NCI-H69 (cell line): Measurements from ENCODE around the gene AIMP1.
"Not testable (repeated sequence)": the region's sequence is repeated elsewhere in the genome, so short reads cannot be mapped to it uniquely, and the experiment has no call there.

ENCODE experiments used
- DNase-seq: peaks from one replicate; lab custom pipeline; 2025; lab: John Stamatoyannopoulos, UW

AIMP1 gene

GRCh38 chr4:106312997-106313522 is 3.3 kb upstream of the AIMP1 start:
- no peak for DNase-seq

- DNase-seq = peak; percentile 10
Observed at GRCh38 chr4:106314960-106315359, 1.4 kb upstream of the AIMP1 start.

GRCh38 chr4:106315476-106315967 is 828 bp upstream of the AIMP1 start:
- DNase-seq = peak; percentile 66

GRCh38 chr4:106316773-106317409 is 541 bp downstream of the AIMP1 start:
- peak; percentile 34 for DNase-seq

- no peak for DNase-seq
Observed at GRCh38 chr4:106317815-106318214, 1.5 kb downstream of the AIMP1 start.

- DNase-seq = no peak
Observed at GRCh38 chr4:106318511-106318910, 2.2 kb downstream of the AIMP1 start.

GRCh38 chr4:106320235-106320634 is 3.9 kb downstream of the AIMP1 start:
- DNase-seq = no peak

GRCh38 chr4:106321168-106321567 is 4.8 kb downstream of the AIMP1 start:
- not testable (repeated sequence) for DNase-seq

GRCh38 chr4:106321814-106322213 is 5.5 kb downstream of the AIMP1 start:
- not testable (repeated sequence) for DNase-seq

- no peak for DNase-seq
Observed at GRCh38 chr4:106323119-106323518, 6.8 kb downstream of the AIMP1 start.

- DNase-seq = no peak
Observed at GRCh38 chr4:106325800-106326199, 9.4 kb downstream of the AIMP1 start.

GRCh38 chr4:106329041-106329618 is 12.8 kb downstream of the AIMP1 start:
- peak; percentile 34 for DNase-seq

- no peak for DNase-seq
Observed at GRCh38 chr4:106333186-106333585, 16.8 kb downstream of the AIMP1 start.

GRCh38 chr4:106334741-106335470 is 18.6 kb downstream of the AIMP1 start:
- no peak for DNase-seq

GRCh38 chr4:106336618-106337017 is 20.3 kb downstream of the AIMP1 start:
- DNase-seq = no peak

GRCh38 chr4:106337916-106338315 is 21.6 kb downstream of the AIMP1 start:
- no peak for DNase-seq

- no peak for DNase-seq
Observed at GRCh38 chr4:106338671-106339070, 22.3 kb downstream of the AIMP1 start.

- no peak for DNase-seq
Observed at GRCh38 chr4:106339431-106339830, 23.1 kb downstream of the AIMP1 start.

- no peak for DNase-seq
Observed at GRCh38 chr4:106340774-106341173, 24.4 kb downstream of the AIMP1 start.

- no peak for DNase-seq
Observed at GRCh38 chr4:106343865-106344646, 27.7 kb downstream of the AIMP1 start.

GRCh38 chr4:106344647-106344970 is 28.3 kb downstream of the AIMP1 start:
- no peak for DNase-seq

- DNase-seq = no peak
Observed at GRCh38 chr4:106347167-106347566, 30.8 kb downstream of the AIMP1 start.
